GM23338 (cell line): ENCODE results near the gene ASPHD1. TPM values are rescaled to one million over a fixed set of nuclear protein-coding genes. Genes with fewer than 3 reads are reported as not detected.

Experiments used
- ATAC-seq: fragments of 200-7000 bp; cut with Tn5 transposase; 3 replicates; pipeline ENCODE4 v1.9.1; 2020
- DNase-seq: peaks from one replicate; pipeline ENCODE4 v3.0.0-alpha.2; 2015; ENCODE audit warnings: low spot score
- H2AFZ ChIP-seq: fragments of 200-600 bp; sonication (generic); 2 replicates; pipeline ENCODE4 v1.8.0; 2016; ENCODE audit warnings: antibody characterized with exemption, mild to moderate bottlenecking, moderate library complexity
- H3F3A ChIP-seq: fragments of 200-600 bp; sonication (generic); replicated peaks from 2 replicates; pipeline ENCODE4 v1.8.0; 2017; ENCODE audit warnings: antibody characterized with exemption, mixed run types, low read depth
- H3K27ac ChIP-seq: fragments of 200-600 bp; sonication (generic); 2 replicates; pipeline ENCODE4 v1.6.1; 2016; ENCODE audit warnings: low read depth
- H3K27me3 ChIP-seq: fragments of 200-600 bp; sonication (generic); 2 replicates; pipeline ENCODE4 v1.8.0; 2016; ENCODE audit warnings: mild to moderate bottlenecking, mixed run types, moderate library complexity; ENCODE audit not compliant: insufficient read depth
- H3K36me3 ChIP-seq: fragments of 200-600 bp; sonication (generic); 2 replicates; pipeline ENCODE4 v1.8.0; 2016; ENCODE audit warnings: mild to moderate bottlenecking; ENCODE audit not compliant: insufficient read depth
- H3K4me1 ChIP-seq: fragments of 200-600 bp; sonication (generic); 2 replicates; pipeline ENCODE4 v1.8.0; 2016; ENCODE audit warnings: mild to moderate bottlenecking, moderate library complexity; ENCODE audit not compliant: insufficient read depth
- H3K4me2 ChIP-seq: fragments of 200-600 bp; sonication (generic); 2 replicates; pipeline ENCODE4 v1.7.1; 2017; ENCODE audit warnings: mixed run types
- H3K4me3 ChIP-seq: fragments of 200-600 bp; sonication (generic); 2 replicates; pipeline ENCODE4 v1.6.1; 2016; ENCODE audit warnings: mixed run types
- H3K79me2 ChIP-seq: fragments of 200-600 bp; sonication (generic); replicated peaks from 2 replicates; pipeline ENCODE4 v1.8.0; 2017; ENCODE audit warnings: mild to moderate bottlenecking; ENCODE audit not compliant: insufficient read depth
- H3K9me2 ChIP-seq: fragments of 200-600 bp; sonication (generic); 2 replicates; pipeline ENCODE4 v1.8.0; 2017; ENCODE audit not compliant: insufficient read depth
- H4K20me1 ChIP-seq: fragments of 200-600 bp; sonication (generic); replicated peaks from 2 replicates; pipeline ENCODE4 v1.8.0; 2017; ENCODE audit warnings: mild to moderate bottlenecking; ENCODE audit not compliant: insufficient read depth
- H3K27ac Mint-ChIP-seq: 2 replicates; pipeline ENCODE4 v1.8.0; 2020; ENCODE audit warnings: inconsistent platforms, mild to moderate bottlenecking, moderate library complexity, mixed read lengths
- H3K27me3 Mint-ChIP-seq: 3 replicates; pipeline ENCODE4 v1.8.0; 2022; ENCODE audit warnings: low read depth, mild to moderate bottlenecking, moderate library complexity, mixed read lengths, inconsistent platforms; ENCODE audit not compliant: insufficient read depth, poor library complexity
- H3K36me3 Mint-ChIP-seq: 3 replicates; pipeline ENCODE4 v1.8.0; 2021; ENCODE audit warnings: low read depth, mild to moderate bottlenecking, inconsistent platforms, moderate library complexity, mixed read lengths
- H3K4me1 Mint-ChIP-seq: 3 replicates; pipeline ENCODE4 v1.8.0; 2020; ENCODE audit warnings: mild to moderate bottlenecking, inconsistent platforms, mixed read lengths
- H3K4me3 Mint-ChIP-seq: 3 replicates; pipeline ENCODE4 v1.8.0; 2021; ENCODE audit warnings: moderate library complexity, mild to moderate bottlenecking, inconsistent platforms, mixed read lengths
- H3K9me3 Mint-ChIP-seq: 3 replicates; pipeline ENCODE4 v1.8.0; 2020; ENCODE audit warnings: moderate library complexity, mild to moderate bottlenecking, inconsistent platforms, mixed read lengths
- CTCF ChIP-seq, 2 experiments: fragments of 200-600 bp in 1 of 2; sonication (generic) in 1 of 2; conservative IDR thresholded peaks; 2 replicates each; pipeline versions ENCODE4 v1.5.1 to v1.6.1; 2016 to 2017; ENCODE audit warnings: antibody characterized with exemption in 2 of 2, low read depth in 2 of 2, mild to moderate bottlenecking in 2 of 2, moderate library complexity in 1 of 2
- ETS1 ChIP-seq: IDR thresholded peaks from 2 replicates; pipeline ENCODE4 v1.6.1; 2016; ENCODE audit warnings: antibody characterized with exemption
- EZH2phosphoT487 ChIP-seq: fragments of 200-600 bp; sonication (generic); IDR thresholded peaks from one replicate; pipeline ENCODE4 v1.8.1; 2018; ENCODE audit warnings: antibody characterized with exemption; ENCODE audit not compliant: unreplicated experiment
- JUNB ChIP-seq: IDR thresholded peaks from one replicate; pipeline ENCODE4 v1.6.1; 2016; ENCODE audit warnings: antibody characterized with exemption; ENCODE audit not compliant: unreplicated experiment
- NANOG ChIP-seq: IDR thresholded peaks from 2 replicates; pipeline ENCODE4 v1.6.1; 2016; ENCODE audit warnings: antibody characterized with exemption, borderline replicate concordance
- STAT1 ChIP-seq: IDR thresholded peaks from one replicate; pipeline ENCODE4 v1.6.1; 2016; ENCODE audit warnings: antibody characterized with exemption; ENCODE audit not compliant: unreplicated experiment
- ZNF114 ChIP-seq: fragments of 250-450 bp; sonication (Bioruptor Pico); IDR thresholded peaks from 2 replicates; pipeline ENCODE4 v1.5.0; 2020; ENCODE audit warnings: mild to moderate bottlenecking, moderate library complexity
- ZNF331 ChIP-seq: fragments of 250-450 bp; sonication (Bioruptor Pico); IDR thresholded peaks from 2 replicates; pipeline ENCODE4 v1.5.0; 2020; ENCODE audit warnings: low read depth, mild to moderate bottlenecking, moderate library complexity
- ZNF462 ChIP-seq: fragments of 250-450 bp; sonication (Bioruptor Pico); IDR thresholded peaks from 2 replicates; pipeline ENCODE4 v1.5.0; 2020; ENCODE audit warnings: mild to moderate bottlenecking, moderate library complexity
- polyA plus RNA-seq: library from polyadenylated mRNA; unstranded; fragments of >200 nt; fragmentation: Nextera tagmentation; extraction: Ambion mirVana; gene quantifications from 2 replicates; pipeline ENCODE4 v1.2.1, GENCODE V29; 2016
- total RNA-seq: library from RNA; depleted of rRNA; stranded (reverse); fragments of >200 nt; shearing (Covaris generic); gene quantifications from 2 replicates; pipeline ENCODE4 v1.2.3, GENCODE V29; 2014

The ASPHD1 gene
- total and polyA plus RNA-seq, 2 experiments from 2014 or later, result 15.5 to 20.6 TPM

- no peak for TF ChIP-seq ETS1
- no peak for TF ChIP-seq NANOG
- TF ChIP-seq ZNF114 (CRISPR knock-in tag), result no peak
- TF ChIP-seq ZNF462, result no peak
- no peak for TF ChIP-seq EZH2phosphoT487
- TF ChIP-seq JUNB, result no peak
Measured at GRCh38 chr16:29858149-29858849, 42.0 kb upstream of the ASPHD1 start (continued).

GRCh38 chr16:29858974-29859373 lies 41.3 kb upstream of the ASPHD1 start:
- H3K36me3 ChIP-seq, result peaks cover 4% of the 10 kb centered on the region; the same call in 1 of the 2 replicates
- Mint-ChIP-seq H3K27ac (no peak overlapping the region), H3K9me3 (no peaks in the 10 kb centered on the region), H3K36me3 (peaks cover 25% of the 10 kb centered on the region), H3K4me3 (no peak overlapping the region), H3K4me1 (peaks cover 13% of the 10 kb centered on the region), H3K27me3 (peaks cover 23% of the 10 kb centered on the region)
- H3F3A ChIP-seq, result 0 out of 2 replicates have a peak, but pooled peaks cover 3% of the 10 kb centered on the region
- DNase-seq, result no peak
- H3K27ac ChIP-seq, result no peak overlapping the region
- no peak for ATAC-seq
- H3K4me2 ChIP-seq, result no peak overlapping the region
- peaks cover 13% of the 10 kb centered on the region for H3K79me2 ChIP-seq
- H3K9me2 ChIP-seq, result no peaks in the 10 kb centered on the region
- H2AFZ ChIP-seq, result no peak overlapping the region
- no peaks in the 10 kb centered on the region for H3K27me3 ChIP-seq
- no peak overlapping the region for H3K4me3 ChIP-seq
- no peaks in the 10 kb centered on the region; the same call in 1 of the 2 replicates for H4K20me1 ChIP-seq
- H3K4me1 ChIP-seq, result peaks cover 8% of the 10 kb centered on the region
- TF ChIP-seq CTCF (conservative IDR thresholded peaks at IDR 0.05; ENCODE audit: low read depth in 2 of 2) (no peak), JUNB (no peak), ZNF331 (CRISPR knock-in tag) (no peak), ZNF114 (CRISPR knock-in tag) (no peak), NANOG (no peak), STAT1 (no peak)
